GM18508 (cell line): ENCODE measurements around the gene AFAP1.

Experiments
- ATAC-seq: cut with Tn5 transposase; IDR thresholded peaks from one replicate; pipeline ENCODE4 v1.9.1; 2021; ENCODE audit warnings: moderate number of reproducible peaks; ENCODE audit not compliant: insufficient read depth, unreplicated experiment

Gene AFAP1

GRCh38 chr4:7868892-7869471 is 70.7 kb downstream of the AFAP1 start:
- no peak for ATAC-seq

DNA sequence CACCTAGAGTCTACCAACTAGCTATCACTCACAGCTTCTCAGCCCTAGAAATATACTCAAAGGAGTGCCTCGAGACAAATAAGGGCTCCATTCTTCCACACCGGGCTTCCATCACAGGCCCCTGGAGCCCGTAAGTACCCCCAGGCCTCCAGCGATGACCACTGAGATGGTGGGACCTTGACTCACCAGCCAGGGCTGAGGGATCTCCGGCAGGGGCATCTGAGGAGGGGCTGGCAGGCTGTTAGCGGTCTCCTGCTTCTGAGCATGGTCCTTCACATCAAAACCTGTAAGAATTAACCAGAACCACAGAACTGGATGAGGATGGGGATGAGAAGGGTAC is 71.3 kb downstream of the AFAP1 start:
- no peak for ATAC-seq

- ATAC-seq = no peak
Observed at GRCh38 chr4:7867701-7868435, 71.8 kb downstream of the AFAP1 start.

DNA sequence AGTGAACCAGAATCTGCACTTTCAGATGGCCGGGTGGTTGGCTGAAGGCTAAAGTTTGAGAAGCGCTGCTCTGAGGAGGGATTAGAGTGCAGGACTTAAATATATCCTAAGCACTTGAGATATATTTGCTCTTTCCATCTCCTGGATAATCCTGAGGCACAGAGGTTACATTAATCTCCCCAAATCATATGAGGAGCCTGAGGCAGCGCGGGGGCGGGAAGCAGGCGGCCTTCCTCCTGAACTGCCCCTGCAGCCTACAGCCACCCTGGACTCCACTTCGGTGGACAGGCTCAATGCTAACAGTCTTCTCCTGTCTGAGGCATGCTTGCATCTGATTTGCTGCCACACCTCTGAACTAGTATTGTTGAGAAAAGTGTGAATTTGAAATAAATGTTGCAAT is 72.5 kb downstream of the AFAP1 start:
- ATAC-seq = no peak

- ATAC-seq = no peak
Observed at GRCh38 chr4:7865533-7865932, 74.1 kb downstream of the AFAP1 start.

GRCh38 chr4:7864685-7865084 is 75.0 kb downstream of the AFAP1 start:
- ATAC-seq = no peak

GRCh38 chr4:7863911-7864681 is 75.6 kb downstream of the AFAP1 start:
- no peak for ATAC-seq

- ATAC-seq = no peak
Observed at GRCh38 chr4:7862561-7863192, 77.0 kb downstream of the AFAP1 start.

- ATAC-seq = no peak
Observed at GRCh38 chr4:7861440-7861881, 78.2 kb downstream of the AFAP1 start.

DNA sequence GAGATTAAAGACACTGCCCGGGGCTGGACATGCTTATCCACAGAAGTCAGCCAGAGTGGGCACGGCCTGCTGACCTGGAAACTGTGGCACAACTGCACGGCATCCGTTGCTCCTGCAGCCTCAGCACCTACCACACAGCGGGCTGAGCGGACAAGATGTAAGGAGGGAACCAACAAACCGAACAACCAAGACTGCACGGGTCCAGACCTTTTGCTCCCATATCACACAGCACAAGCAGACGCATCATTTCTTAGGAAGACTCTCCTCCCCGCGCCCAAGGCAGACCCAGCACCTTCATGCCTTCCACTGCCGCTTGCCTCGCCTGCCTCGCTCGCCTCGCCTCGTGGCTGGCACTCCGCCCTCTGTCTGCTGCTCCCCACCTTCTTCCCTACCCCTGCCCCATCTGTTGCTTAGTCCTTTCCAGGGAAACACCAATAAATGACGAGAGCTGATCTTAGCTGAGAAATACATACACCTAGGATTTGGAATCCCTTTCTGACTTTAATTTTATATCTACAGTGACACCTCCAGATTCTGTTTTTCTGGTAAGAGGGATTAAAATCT is 79.0 kb downstream of the AFAP1 start:
- ATAC-seq = no peak

GRCh38 chr4:7859326-7859725 is 80.3 kb downstream of the AFAP1 start:
- ATAC-seq = no peak

GRCh38 chr4:7858498-7858897 is 81.2 kb downstream of the AFAP1 start:
- no peak for ATAC-seq

DNA sequence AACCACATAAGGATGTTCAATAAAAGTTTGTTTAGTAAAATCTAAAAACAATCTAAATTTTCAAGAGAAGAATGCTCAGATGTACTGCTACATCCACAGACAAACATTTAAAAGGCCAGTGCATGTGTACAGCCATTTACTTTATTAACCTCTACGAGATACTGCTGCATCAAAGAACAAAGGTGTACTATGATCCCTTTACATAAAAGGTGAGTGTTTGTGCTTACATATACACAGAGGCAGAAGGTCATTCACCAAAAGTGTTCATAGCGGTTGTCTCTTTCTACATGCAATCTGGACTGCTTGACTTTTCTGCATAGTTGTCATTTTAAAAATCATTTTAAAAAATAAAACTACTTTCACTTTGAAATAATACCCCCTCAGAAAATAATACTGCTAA is 81.7 kb downstream of the AFAP1 start:
- no peak for ATAC-seq

- ATAC-seq = no peak
Observed at GRCh38 chr4:7857238-7857701, 82.4 kb downstream of the AFAP1 start.

DNA sequence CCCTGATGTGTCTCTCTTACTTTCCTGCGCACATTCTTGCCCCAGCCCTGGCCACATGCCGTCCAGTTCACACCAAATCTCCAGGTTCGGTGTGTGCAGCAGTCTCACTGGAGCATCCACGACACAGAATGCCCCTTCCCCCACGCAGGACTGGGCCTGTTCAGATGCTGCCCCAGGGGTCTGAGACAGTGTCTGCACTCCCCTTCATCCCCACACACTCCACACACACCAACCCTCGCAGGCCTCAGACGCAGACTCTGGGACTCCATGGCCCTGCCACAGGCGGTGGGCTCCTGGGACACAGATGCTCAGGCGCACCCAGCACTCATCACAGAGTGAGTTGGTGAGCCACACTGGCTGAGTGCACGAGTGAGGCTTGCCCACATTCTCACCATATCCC is 83.9 kb downstream of the AFAP1 start:
- ATAC-seq = no peak

- ATAC-seq = no peak
Observed at GRCh38 chr4:7854697-7855370, 84.8 kb downstream of the AFAP1 start.

GRCh38 chr4:7854216-7854615 is 85.4 kb downstream of the AFAP1 start:
- ATAC-seq = no peak

- no peak for ATAC-seq
Observed at GRCh38 chr4:7853271-7853670, 86.4 kb downstream of the AFAP1 start.

GRCh38 chr4:7852568-7853185 is 87.0 kb downstream of the AFAP1 start:
- no peak for ATAC-seq

DNA sequence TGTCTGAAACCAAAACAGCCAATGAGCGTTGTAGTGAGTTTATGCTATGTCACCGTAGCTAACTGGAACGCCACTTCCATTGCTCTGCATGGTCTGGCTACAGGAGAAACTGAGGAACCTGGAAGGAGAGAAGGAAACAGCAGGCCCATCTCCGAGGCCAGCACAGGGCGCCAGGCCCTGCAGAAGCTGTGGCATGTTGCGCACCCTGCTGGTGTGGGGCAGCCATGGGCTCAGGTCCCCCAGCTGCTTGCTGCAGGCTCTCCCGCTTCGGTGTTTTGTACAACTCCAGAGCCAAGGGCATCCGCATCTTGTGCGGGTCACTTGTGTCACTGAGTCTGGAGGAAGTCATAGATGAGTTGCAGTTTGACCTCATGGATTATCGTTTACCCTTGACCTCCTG is 89.2 kb downstream of the AFAP1 start:
- no peak for ATAC-seq
